HG03097 (cell line): Measurements from ENCODE around the gene GFRA1.

ENCODE experiments used
- ATAC-seq: cut with Tn5 transposase; IDR thresholded peaks from one replicate; pipeline ENCODE4 v1.9.1; 2021; ENCODE audit not compliant: unreplicated experiment, low FRiP score

Gene GFRA1

DNA sequence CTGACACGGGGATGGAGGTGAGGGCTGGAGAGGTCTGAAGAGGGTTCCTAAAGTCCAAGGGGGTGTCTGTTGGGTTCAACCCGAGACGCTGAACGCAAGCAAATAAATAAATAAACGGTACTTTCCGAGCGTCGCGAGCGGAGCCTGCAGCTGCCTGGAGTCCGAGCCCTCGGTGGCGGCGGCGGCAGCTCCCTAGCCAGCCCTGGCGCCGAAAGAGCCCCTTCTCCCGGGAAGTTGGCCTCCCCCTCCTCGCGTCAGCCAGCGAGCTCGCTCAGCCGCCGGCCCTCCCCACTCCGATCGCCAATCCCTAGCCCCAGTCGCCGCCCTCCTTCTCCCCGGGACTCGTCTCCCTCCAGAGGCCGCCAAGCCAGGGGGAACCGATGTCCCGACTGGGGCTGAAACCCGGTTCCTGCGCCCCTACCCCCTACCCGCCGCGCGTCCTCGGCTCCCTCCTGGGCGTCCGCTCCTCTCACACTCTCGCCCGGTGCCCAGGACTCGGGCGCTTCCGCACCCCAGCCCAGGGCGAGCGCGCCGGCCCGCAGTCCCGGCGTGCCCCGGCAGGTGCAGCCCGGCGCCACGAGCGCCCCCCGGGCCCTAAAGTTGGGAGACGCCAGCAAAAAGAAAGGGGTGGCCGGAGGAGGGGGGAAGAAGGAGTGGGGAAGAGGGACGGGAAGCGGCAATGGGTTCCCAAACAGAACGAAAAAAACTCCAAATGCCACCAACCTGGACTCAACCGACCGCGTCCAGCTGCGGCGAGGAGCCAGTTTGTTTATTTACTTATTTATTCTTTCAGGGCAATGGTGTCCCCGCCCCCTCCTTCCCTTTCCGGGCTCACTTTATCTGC lies at the start of gene GFRA1:
Gene GFRA1 (minus strand): TSS at position 767 of the 844 bp plus-strand sequence. CDS start 1,177 bp downstream, outside the sequence.
- no peak for ATAC-seq

GRCh38 chr10:116316503-116316902 lies 43.5 kb upstream of the GFRA1 start:
- ATAC-seq: no peak

DNA sequence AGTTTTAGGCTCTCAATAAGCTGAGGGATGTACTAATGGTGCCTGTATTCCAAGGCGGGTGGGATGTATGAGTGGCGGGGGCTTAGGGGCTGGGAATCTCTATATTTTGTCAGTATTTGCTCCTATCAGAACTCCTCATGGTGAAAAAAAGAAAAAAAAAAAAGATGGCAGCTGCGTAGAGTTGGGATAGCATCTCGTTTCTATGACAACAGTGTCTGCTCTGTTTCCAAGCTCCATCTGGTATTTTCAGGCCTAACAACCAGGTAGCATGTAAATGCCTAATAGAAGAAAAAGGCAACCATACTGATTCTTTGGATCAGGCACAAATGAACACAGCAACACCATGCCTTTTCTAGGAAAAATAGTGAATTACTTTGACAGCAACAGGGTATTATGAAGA lies 39.5 kb upstream of the GFRA1 start:
- ATAC-seq: no peak

GRCh38 chr10:116311706-116312490 lies 38.9 kb upstream of the GFRA1 start:
- ATAC-seq: no peak

- ATAC-seq: no peak
Measured at GRCh38 chr10:116311016-116311415, 38.0 kb upstream of the GFRA1 start.

- no peak for ATAC-seq
Measured at GRCh38 chr10:116307455-116307854, 34.4 kb upstream of the GFRA1 start.

GRCh38 chr10:116306847-116307246 lies 33.8 kb upstream of the GFRA1 start:
- no peak for ATAC-seq

GRCh38 chr10:116304923-116305322 lies 31.9 kb upstream of the GFRA1 start:
- no peak for ATAC-seq

DNA sequence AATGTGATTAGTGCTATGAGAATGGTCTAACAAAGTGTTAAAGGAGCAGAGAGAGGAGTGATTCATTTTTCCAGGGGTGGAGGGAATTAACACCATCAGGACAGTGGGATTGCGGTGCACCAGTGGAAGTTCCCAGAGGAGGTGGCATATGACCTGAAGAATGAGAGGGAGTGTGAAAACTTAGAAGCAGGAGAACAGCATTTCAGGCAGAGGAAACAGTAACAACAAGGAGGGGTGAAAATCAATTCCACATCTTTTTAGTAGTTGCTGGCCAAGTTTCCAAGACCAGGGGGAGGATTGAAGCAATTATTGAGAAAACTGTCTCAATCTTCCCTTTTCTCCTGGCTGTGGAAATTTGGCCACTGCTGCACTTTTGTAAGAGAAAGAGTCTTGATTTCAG lies 27.5 kb upstream of the GFRA1 start:
- ATAC-seq: no peak

DNA sequence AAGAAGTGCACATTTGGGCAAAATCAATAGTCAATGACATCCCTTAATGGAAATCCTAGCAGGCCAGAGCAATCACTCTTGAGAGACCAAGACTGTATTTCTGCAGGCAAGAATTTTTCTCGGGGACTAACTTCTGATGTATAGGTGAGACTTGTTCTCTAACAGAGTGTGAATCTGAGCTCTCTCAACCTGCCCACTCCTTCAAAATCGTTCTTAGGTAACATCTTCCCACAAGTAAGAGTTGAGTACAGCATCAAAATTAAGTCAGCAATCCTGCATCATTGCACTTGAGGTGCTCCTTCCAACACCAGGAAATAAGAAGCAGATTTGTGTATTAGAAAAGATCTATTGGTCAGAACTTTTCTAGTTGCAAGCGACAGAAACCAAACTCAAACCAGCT lies 25.6 kb upstream of the GFRA1 start:
- no peak for ATAC-seq

DNA sequence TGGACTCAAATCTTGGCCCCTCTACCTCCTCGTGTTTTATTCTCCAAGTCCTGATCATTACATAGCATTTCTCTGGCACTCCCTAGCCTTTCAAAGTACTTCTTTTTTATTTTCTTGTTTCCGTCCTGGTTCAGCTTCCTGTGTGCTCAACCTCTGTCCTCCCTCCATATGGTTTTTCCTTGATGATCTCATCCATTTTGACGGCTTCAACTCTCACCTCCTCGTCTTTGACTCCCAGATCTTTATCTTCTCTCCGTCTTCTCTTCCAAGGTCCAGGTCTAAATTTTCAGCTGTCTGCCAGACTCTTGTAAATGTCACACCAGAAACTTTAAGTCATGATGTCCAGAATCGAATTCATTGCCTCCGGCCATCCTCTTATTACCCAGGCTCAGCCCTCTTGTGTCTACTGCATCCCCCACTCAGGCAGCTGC lies 23.3 kb upstream of the GFRA1 start:
- ATAC-seq: no peak

DNA sequence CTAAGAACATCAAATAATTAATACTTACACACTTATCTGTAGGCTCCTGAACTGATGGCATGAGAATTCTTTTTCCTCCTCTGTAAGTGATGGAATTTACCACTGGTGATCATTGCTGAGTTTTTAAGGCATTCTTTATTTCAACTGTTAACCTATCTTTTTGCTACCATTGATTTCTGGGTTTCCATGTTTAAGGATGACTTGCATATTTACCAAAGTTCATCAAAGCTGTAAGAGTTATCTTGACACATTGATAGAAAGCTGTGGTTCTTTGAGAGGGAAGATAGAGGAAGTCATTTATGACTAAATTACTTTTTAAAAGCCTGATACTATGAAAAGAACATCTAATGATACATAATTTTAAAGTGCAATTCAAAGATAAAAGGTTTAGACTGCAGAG lies 19.5 kb upstream of the GFRA1 start:
- no peak for ATAC-seq

- ATAC-seq: no peak
Measured at GRCh38 chr10:116289652-116290051, 16.6 kb upstream of the GFRA1 start.

GRCh38 chr10:116287906-116288501 lies 15.0 kb upstream of the GFRA1 start:
- no peak for ATAC-seq

DNA sequence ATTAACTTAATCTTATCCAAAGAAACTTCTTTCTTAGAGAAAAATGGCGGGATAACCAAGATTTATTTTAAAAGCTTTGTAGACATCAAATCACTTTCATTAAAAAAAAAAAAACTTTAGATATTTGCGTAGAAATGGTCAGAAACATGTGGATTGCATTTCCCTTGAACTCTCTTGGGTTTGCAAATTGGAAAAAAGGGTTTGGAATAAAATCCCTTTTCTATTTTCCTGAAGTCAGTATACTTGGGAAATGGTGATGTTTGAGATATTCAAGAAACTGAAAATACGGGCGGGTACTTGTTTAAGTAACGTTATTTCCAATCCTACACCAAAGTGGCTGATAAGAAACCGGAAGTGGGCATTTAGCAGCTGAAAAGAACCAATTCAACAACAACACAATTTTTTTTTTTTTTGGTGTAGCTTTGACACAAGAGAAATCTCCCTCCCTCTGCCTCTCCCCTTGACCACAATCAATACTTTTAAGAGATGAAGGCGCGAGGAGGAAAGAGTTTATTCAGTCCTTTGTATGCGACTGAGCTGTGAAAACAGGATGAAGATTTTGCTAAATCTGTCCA lies 13.7 kb upstream of the GFRA1 start:
- no peak for ATAC-seq

DNA sequence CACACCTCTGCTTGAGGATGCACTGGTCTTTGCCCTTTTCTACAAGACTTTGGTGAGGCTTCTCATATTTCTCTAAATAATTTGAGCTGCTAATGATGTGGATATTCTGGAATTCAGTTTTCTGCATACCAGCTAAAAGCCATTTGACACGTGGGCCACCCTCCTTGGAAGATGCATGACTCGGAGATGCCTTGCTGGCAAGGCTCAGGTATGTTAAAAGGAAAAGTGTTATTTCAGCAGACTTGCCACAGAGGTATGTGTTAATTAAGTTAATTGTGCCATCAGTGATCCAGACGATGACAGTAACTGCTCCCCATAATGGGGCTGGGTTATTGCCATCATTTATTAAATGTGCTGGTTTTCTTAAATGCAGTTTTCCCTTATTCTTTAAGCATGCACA lies 8.8 kb upstream of the GFRA1 start:
- no peak for ATAC-seq

- no peak for ATAC-seq
Measured at GRCh38 chr10:116278846-116279245, 5.8 kb upstream of the GFRA1 start.

GRCh38 chr10:116276981-116277380 lies 4.0 kb upstream of the GFRA1 start:
- ATAC-seq: no peak

GRCh38 chr10:116274064-116274904 lies 1.3 kb upstream of the GFRA1 start:
- ATAC-seq: no peak
